NB4 (cell line): ENCODE data around the gene CNPY1.
A peak's percentile ranks its signal among the peaks of the same experiment; 100 is the strongest.

Source experiments
- DNase-seq: peaks from one replicate; pipeline ENCODE4 v3.0.0; 2010; ENCODE audit warnings: low read depth
- H3K4me3 ChIP-seq: one replicate; pipeline ENCODE4 v1.5.1; 2011; ENCODE audit warnings: mild to moderate bottlenecking, low read depth, low read length, moderate library complexity
- MAX ChIP-seq: IDR thresholded peaks from 2 replicates; pipeline ENCODE4 v1.6.1; 2011; ENCODE audit warnings: low read depth, low read length
- MYC ChIP-seq: IDR thresholded peaks from 2 replicates; pipeline ENCODE4 v1.6.1; 2011; ENCODE audit warnings: low read depth, low read length
- POLR2A ChIP-seq: IDR thresholded peaks from 2 replicates; pipeline ENCODE4 v1.6.1; 2011; ENCODE audit warnings: mild to moderate bottlenecking; ENCODE audit not compliant: insufficient read length; ENCODE audit errors: extremely low read depth
- TF ChIP-seq, protein P1 (sequence below): IDR thresholded peaks from one replicate; pipeline ENCODE4 v1.5.1; 2012; ENCODE audit warnings: low read depth, low read length

Gene CNPY1

DNA sequence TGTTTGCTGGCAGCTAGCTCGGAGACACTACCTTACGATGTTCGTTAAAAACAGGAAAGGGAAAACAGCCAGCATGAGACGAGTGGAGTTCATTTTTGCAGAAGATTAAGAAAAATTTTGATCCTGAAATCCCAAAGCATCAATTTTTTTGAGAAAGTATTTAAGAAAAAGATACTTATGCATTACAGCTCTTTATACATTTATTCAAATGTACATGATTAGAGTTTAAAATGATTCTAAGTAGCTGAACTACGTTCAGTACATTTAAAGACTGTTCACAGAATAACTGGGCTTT lies 34.7 kb downstream of the CNPY1 start:
- TF ChIP-seq MAX, result no peak
- no peak for TF ChIP-seq MYC
- TF ChIP-seq, protein P1, sequence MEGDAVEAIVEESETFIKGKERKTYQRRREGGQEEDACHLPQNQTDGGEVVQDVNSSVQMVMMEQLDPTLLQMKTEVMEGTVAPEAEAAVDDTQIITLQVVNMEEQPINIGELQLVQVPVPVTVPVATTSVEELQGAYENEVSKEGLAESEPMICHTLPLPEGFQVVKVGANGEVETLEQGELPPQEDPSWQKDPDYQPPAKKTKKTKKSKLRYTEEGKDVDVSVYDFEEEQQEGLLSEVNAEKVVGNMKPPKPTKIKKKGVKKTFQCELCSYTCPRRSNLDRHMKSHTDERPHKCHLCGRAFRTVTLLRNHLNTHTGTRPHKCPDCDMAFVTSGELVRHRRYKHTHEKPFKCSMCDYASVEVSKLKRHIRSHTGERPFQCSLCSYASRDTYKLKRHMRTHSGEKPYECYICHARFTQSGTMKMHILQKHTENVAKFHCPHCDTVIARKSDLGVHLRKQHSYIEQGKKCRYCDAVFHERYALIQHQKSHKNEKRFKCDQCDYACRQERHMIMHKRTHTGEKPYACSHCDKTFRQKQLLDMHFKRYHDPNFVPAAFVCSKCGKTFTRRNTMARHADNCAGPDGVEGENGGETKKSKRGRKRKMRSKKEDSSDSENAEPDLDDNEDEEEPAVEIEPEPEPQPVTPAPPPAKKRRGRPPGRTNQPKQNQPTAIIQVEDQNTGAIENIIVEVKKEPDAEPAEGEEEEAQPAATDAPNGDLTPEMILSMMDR, result no peak
- TF ChIP-seq POLR2A, result no peak
- no peak overlapping the region for H3K4me3 ChIP-seq
- no peak for DNase-seq

GRCh38 chr7:155510975-155511701 lies 35.2 kb downstream of the CNPY1 start:
- no peak overlapping the region for H3K4me3 ChIP-seq
- TF ChIP-seq MAX (no peak), POLR2A (no peak), MYC (no peak)
- TF ChIP-seq, protein P1, result no peak
- no peak for DNase-seq

GRCh38 chr7:155509725-155510551 lies 36.4 kb downstream of the CNPY1 start:
- TF ChIP-seq, protein P1, result peak; percentile 4
- TF ChIP-seq MAX, result no peak
- DNase-seq, result peak; percentile 18
- H3K4me3 ChIP-seq, result no peak overlapping the region

- DNase-seq, result no peak
- no peak overlapping the region for H3K4me3 ChIP-seq
- TF ChIP-seq POLR2A (no peak), MYC (no peak), MAX (no peak)
- TF ChIP-seq, protein P1, result no peak
Measured at GRCh38 chr7:155509359-155509724, 37.0 kb downstream of the CNPY1 start.

GRCh38 chr7:155508376-155509358 lies 37.7 kb downstream of the CNPY1 start:
- TF ChIP-seq, protein P1, result no peak
- TF ChIP-seq MYC, result no peak
- no peak for TF ChIP-seq MAX
- TF ChIP-seq POLR2A, result no peak
- DNase-seq, result no peak
- no peak overlapping the region for H3K4me3 ChIP-seq
